Measurements from ENCODE around the gene CACNG1. TPM values are rescaled to one million over a fixed set of nuclear protein-coding genes. Genes with fewer than 3 reads are reported as not detected.
"Not testable (repeated sequence)": the region's sequence is repeated elsewhere in the genome, so short reads cannot be mapped to it uniquely, and the experiment has no call there.

CACNG1 gene
- total RNA-seq, 1 donor from 2014 or later: not detected

DNA sequence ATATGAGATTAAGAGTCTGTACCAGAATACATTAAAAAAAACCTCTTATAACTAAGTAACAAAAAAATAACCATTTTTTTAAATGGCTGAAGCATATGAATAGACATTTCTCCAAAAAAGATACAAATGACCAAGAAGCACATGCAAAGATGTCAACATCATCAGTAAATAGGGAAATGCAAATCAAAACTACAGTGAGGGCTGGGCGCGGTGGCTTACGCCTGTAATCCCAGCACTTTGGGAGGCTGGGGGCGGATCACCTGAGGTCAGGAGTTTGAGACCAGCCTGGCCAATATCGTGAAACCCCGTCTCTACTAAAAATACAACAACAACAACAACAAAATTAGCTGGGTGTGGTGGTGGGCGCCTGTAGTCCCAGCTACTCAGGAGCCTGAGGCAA is 60.3 kb downstream of the CACNG1 start:
- intact Hi-C loops (cut with DNase I); DNase-seq (ENCODE audit: low spot score): not testable (repeated sequence)

- no peak for DNase-seq (ENCODE audit: low spot score)
- intact Hi-C loops (cut with DNase I): no loop called here
Measured at GRCh38 chr17:67105213-67105612, 60.9 kb downstream of the CACNG1 start.

Other genes with a start within 250 kb of the CACNG1 start
- gene CACNG5, start 209.4 kb upstream of the CACNG1 start, total RNA-seq: not detected
- gene CACNG4, start 79.8 kb upstream of the CACNG1 start, total RNA-seq: 0.05 TPM
- 42.6 TPM for gene HELZ, start 200.6 kb downstream of the CACNG1 start, total RNA-seq

Data from cardiac septum (tissue), 1 donor.